Vagina (tissue), 2 donors: Measurements from ENCODE around the gene LIF. TPM values are rescaled to one million over a fixed set of nuclear protein-coding genes. Genes with fewer than 3 reads are reported as not detected.

ENCODE experiments used
- DNase-seq, 2 donors: peaks; one replicate each; pipeline ENCODE4 v3.0.0-alpha.2; 2017; ENCODE audit errors: extremely low spot score in 2 of 2
- H3K27ac ChIP-seq: fragments of 200-600 bp; sonication (generic); one replicate; pipeline ENCODE4 v1.5.1; 2019
- H3K27me3 ChIP-seq: fragments of 200-600 bp; sonication (generic); one replicate; pipeline ENCODE4 v1.5.1; 2019
- H3K36me3 ChIP-seq, 2 donors: fragments of 200-600 bp; sonication (generic); one replicate each; pipeline ENCODE4 v1.5.1; 2017 to 2019
- H3K4me1 ChIP-seq: fragments of 200-600 bp; sonication (generic); one replicate; pipeline ENCODE4 v1.5.1; 2019
- H3K4me3 ChIP-seq, 2 donors: fragments of 200-600 bp; sonication (generic); 1 replicate in 1 of 2; 2 replicates in 1 of 2; pipeline ENCODE4 v1.5.1; 2016 to 2019
- H3K9me3 ChIP-seq: fragments of 200-600 bp; sonication (generic); one replicate; pipeline ENCODE4 v1.5.1; 2019
- CTCF ChIP-seq, 3 experiments: fragments of 450-650 bp in 2 of 3; fragments of 200-600 bp in 1 of 3; sonication (generic) in 1 of 3; IDR thresholded peaks; one replicate each; pipeline ENCODE4 v1.5.1; 2017 to 2019; ENCODE audit warnings: antibody characterized with exemption in 3 of 3, mild to moderate bottlenecking in 2 of 3, moderate library complexity in 2 of 3
- POLR2A ChIP-seq, 2 donors: fragments of 450-650 bp; IDR thresholded peaks; one replicate each; pipeline ENCODE4 v1.6.1; 2017; ENCODE audit warnings: antibody characterized with exemption in 2 of 2, mild to moderate bottlenecking in 2 of 2, moderate library complexity in 2 of 2
- POLR2AphosphoS5 ChIP-seq, 2 donors: sonication (generic); formaldehyde crosslinking; IDR thresholded peaks; one replicate each; pipeline ENCODE4 v1.9.0; 2017; ENCODE audit warnings: antibody characterized with exemption in 2 of 2, mild to moderate bottlenecking in 2 of 2, low read depth in 1 of 2; ENCODE audit not compliant: insufficient read depth in 1 of 2
- intact Hi-C: fragments of 100-400 bp; cut with DNase I; formaldehyde crosslinking; loops from one replicate; pipeline ENCODE4 v1.15.1; 2023
- total RNA-seq: library from RNA; depleted of rRNA; stranded (reverse); fragments of >200 nt; gene quantifications from one replicate; pipeline ENCODE4 v1.2.3, GENCODE V29; 2016

The LIF gene
- total RNA-seq, 1 donor from 2014 or later: 0.49 TPM

- Histone ChIP-seq H3K27me3 (no peaks in the 10 kb centered on the region), H3K9me3 (no peaks in the 10 kb centered on the region), H3K4me1 (no peaks in the 10 kb centered on the region), H3K27ac (no peak overlapping the region), H3K4me3 (no peak overlapping the region), H3K36me3 (no peaks in the 10 kb centered on the region)
- TF ChIP-seq POLR2A (IDR thresholded peaks at IDR 0.05): no peak
- intact Hi-C loops: no loop called here
- DNase-seq: no peak
These were observed 21.2 kb downstream of the LIF start for GRCh38 chr22:30225220-30225927.

GRCh38 chr22:30224161-30224857, 22.2 kb downstream of the LIF start:
- Histone ChIP-seq H3K27ac (no peak overlapping the region), H3K9me3 (no peaks in the 10 kb centered on the region), H3K4me3 (no peak overlapping the region), H3K36me3 (no peaks in the 10 kb centered on the region), H3K27me3 (no peaks in the 10 kb centered on the region), H3K4me1 (no peaks in the 10 kb centered on the region)
- no peak for DNase-seq
- intact Hi-C loops: no loop called here
- TF ChIP-seq POLR2A (IDR thresholded peaks at IDR 0.05) (no peak), CTCF (IDR thresholded peaks at IDR 0.05) (no peak), POLR2AphosphoS5 (IDR thresholded peaks at IDR 0.05; ENCODE audit: insufficient read depth in 1 of 2, low read depth in 1 of 2) (no peak)

DNA sequence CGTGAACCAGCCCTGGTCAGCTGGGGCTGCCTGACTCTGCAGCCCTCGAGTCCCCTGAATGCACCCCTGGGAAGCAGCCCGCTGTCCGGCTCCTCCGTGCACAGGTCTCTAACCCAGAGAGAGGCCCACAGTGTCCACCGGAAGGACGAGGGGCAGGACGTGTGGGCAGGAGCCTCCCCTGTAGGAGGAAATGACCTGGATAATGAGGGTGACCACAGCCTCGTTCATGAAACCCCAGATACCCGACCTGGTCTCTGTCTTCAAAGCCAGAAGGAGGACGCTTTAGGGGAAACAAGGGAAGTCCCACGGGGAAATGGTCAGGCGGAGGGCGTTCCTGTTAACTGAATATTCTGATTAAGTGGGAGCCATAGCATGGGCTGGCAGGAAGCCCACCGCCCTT, 23.3 kb downstream of the LIF start:
- H3K4me3 ChIP-seq: no peak overlapping the region
- H3K4me1 ChIP-seq: peaks cover under 1% of the 10 kb centered on the region
- H3K9me3 ChIP-seq: no peaks in the 10 kb centered on the region
- no peak overlapping the region for H3K27ac ChIP-seq
- DNase-seq: no peak
- no peaks in the 10 kb centered on the region for H3K27me3 ChIP-seq
- TF ChIP-seq POLR2AphosphoS5 (IDR thresholded peaks at IDR 0.05; ENCODE audit: insufficient read depth in 1 of 2, low read depth in 1 of 2): no peak
- TF ChIP-seq CTCF (IDR thresholded peaks at IDR 0.05): no peak
- no peak for TF ChIP-seq POLR2A (IDR thresholded peaks at IDR 0.05)
- intact Hi-C loops: no loop called here
- no peaks in the 10 kb centered on the region for H3K36me3 ChIP-seq

DNA sequence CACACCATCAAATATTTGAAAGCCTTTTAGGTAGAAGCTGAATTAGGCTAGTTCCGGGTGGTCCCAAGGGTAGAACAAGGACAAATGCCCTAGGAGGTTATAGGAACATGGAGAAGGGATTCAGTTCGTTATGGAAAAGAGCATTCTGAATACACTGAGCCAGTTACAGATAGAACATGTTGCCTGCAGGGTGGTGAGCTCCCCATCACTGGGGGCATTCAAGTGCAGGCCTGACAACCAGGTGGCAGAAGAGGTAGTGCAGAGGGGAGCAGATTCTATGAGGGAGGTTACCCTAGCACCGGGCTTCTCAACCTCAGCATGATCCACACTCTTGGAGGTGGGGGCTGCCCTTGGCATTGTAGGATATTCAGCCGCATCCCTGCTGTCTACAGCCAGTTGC, 24.2 kb downstream of the LIF start:
- Histone ChIP-seq H3K4me1 (peaks cover 8% of the 10 kb centered on the region), H3K27me3 (no peaks in the 10 kb centered on the region), H3K9me3 (no peaks in the 10 kb centered on the region), H3K4me3 (no peak overlapping the region), H3K27ac (no peak overlapping the region), H3K36me3 (no peaks in the 10 kb centered on the region)
- intact Hi-C loops: no loop called here
- no peak for TF ChIP-seq POLR2A (IDR thresholded peaks at IDR 0.05)
- TF ChIP-seq POLR2AphosphoS5 (IDR thresholded peaks at IDR 0.05; ENCODE audit: insufficient read depth in 1 of 2, low read depth in 1 of 2): no peak
- TF ChIP-seq CTCF (IDR thresholded peaks at IDR 0.05): no peak
- DNase-seq: no peak

DNA sequence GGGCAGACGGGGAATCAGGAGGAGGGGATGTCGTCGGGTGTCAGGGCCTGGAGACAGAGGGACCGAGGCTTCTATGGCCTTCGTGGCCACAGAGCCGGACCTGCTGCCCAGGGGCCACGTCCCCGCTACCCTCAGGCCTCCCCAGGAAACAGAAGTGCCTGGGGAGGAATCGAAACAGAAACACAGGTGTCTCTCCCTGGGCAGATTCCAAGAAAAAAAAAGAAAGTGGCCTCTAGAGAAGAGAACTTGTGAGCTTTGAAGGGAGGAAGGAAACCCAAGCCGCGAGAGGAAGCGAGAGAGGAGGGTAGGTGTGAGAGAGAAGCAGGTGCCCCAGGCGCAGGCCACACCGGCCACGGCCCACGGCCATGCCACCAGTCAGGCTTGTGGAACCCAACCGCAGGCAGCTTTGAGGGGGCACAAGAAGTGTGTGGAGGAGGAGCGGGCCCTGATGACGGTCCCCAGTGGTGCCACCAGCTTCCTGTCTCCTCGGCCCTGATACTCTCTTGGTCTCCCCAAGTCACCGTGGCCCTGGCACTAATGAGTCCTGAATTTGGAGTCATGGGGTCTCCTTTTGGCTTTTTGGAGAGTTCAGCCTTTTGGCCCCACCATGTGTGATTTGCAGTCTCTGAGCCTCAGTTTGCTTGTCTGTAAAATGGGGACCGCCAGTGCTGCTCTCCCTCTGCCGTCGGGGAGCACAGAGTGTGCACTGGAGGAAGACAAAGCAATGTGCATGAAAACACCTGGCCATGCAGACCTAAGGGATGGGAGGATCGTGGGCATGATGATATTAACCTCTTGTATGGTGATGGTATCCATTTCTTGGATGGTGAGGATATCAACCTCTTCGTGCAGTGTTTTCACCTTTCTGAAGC, 25.2 kb downstream of the LIF start:
- Histone ChIP-seq H3K4me1 (peaks cover 8% of the 10 kb centered on the region), H3K9me3 (no peaks in the 10 kb centered on the region), H3K27me3 (no peaks in the 10 kb centered on the region), H3K4me3 (no peak overlapping the region), H3K27ac (no peak overlapping the region), H3K36me3 (no peaks in the 10 kb centered on the region)
- TF ChIP-seq POLR2AphosphoS5 (IDR thresholded peaks at IDR 0.05; ENCODE audit: insufficient read depth in 1 of 2, low read depth in 1 of 2): no peak
- TF ChIP-seq CTCF (IDR thresholded peaks at IDR 0.05): no peak
- no peak for TF ChIP-seq POLR2A (IDR thresholded peaks at IDR 0.05)
- intact Hi-C loops: no loop called here
- DNase-seq: no peak
